GM21515 (cell line): ENCODE data around the gene BCOR.

ENCODE experiments used
- ATAC-seq: cut with Tn5 transposase; IDR thresholded peaks from one replicate; pipeline ENCODE4 v1.9.1; 2021; ENCODE audit not compliant: unreplicated experiment

Gene BCOR

GRCh38 chrX:40116925-40117324 is 19.2 kb upstream of the BCOR start:
- ATAC-seq: no peak

GRCh38 chrX:40112996-40113395 is 15.2 kb upstream of the BCOR start:
- no peak for ATAC-seq

- no peak for ATAC-seq
Measured at GRCh38 chrX:40111868-40112267, 14.1 kb upstream of the BCOR start.

GRCh38 chrX:40109288-40110008 is 11.7 kb upstream of the BCOR start:
- ATAC-seq: no peak

- no peak for ATAC-seq
Measured at GRCh38 chrX:40108959-40109287, 11.2 kb upstream of the BCOR start.

- ATAC-seq: no peak
Measured at GRCh38 chrX:40108162-40108958, 10.6 kb upstream of the BCOR start.

GRCh38 chrX:40107291-40108161 is 9.8 kb upstream of the BCOR start:
- no peak for ATAC-seq

GRCh38 chrX:40106676-40107290 is 9.0 kb upstream of the BCOR start:
- no peak for ATAC-seq

GRCh38 chrX:40105835-40106675 is 8.3 kb upstream of the BCOR start:
- peak; percentile 20 for ATAC-seq

- peak; percentile 50 for ATAC-seq
Measured at GRCh38 chrX:40104985-40105834, 7.5 kb upstream of the BCOR start.

- ATAC-seq: peak; percentile 36
Measured at GRCh38 chrX:40104630-40104984, 6.8 kb upstream of the BCOR start.

- ATAC-seq: no peak
Measured at GRCh38 chrX:40103565-40104323, 6.0 kb upstream of the BCOR start.

- no peak for ATAC-seq
Measured at GRCh38 chrX:40102393-40103381, 4.9 kb upstream of the BCOR start.

GRCh38 chrX:40101430-40101802 is 3.7 kb upstream of the BCOR start:
- no peak for ATAC-seq

- no peak for ATAC-seq
Measured at GRCh38 chrX:40100537-40101429, 3.0 kb upstream of the BCOR start.

- no peak for ATAC-seq
Measured at GRCh38 chrX:40100141-40100536, 2.4 kb upstream of the BCOR start.
